GM19395 (cell line): ENCODE data around the gene ADGRE3.

Experiments
- ATAC-seq: cut with Tn5 transposase; IDR thresholded peaks from one replicate; pipeline ENCODE4 v1.9.1; 2021; ENCODE audit warnings: mild to moderate bottlenecking, moderate library complexity; ENCODE audit not compliant: unreplicated experiment

The ADGRE3 gene

GRCh38 chr19:14674764-14675163 is at the start of gene ADGRE3:
TSS of gene ADGRE3 (minus strand) at chr19:14674844. CDS start at chr19:14674770, 74 bp downstream.
- no peak for ATAC-seq

- ATAC-seq, result no peak
Observed at GRCh38 chr19:14722127-14722526, 47.5 kb upstream of the ADGRE3 start.

GRCh38 chr19:14719162-14719561 is 44.5 kb upstream of the ADGRE3 start:
- ATAC-seq, result no peak

GRCh38 chr19:14718522-14719116 is 44.0 kb upstream of the ADGRE3 start:
- ATAC-seq, result no peak

- no peak for ATAC-seq
Observed at GRCh38 chr19:14715841-14716240, 41.2 kb upstream of the ADGRE3 start.

GRCh38 chr19:14704450-14704849 is 29.8 kb upstream of the ADGRE3 start:
- ATAC-seq, result no peak

- no peak for ATAC-seq
Observed at GRCh38 chr19:14703833-14704232, 29.2 kb upstream of the ADGRE3 start.

- ATAC-seq, result no peak
Observed at GRCh38 chr19:14700711-14701375, 26.2 kb upstream of the ADGRE3 start.

GRCh38 chr19:14699641-14700040 is 25.0 kb upstream of the ADGRE3 start:
- no peak for ATAC-seq

GRCh38 chr19:14695471-14695870 is 20.8 kb upstream of the ADGRE3 start:
- no peak for ATAC-seq

GRCh38 chr19:14694641-14695266 is 20.1 kb upstream of the ADGRE3 start:
- ATAC-seq, result no peak

- peak; percentile 81 for ATAC-seq
Observed at GRCh38 chr19:14689598-14690503, 15.2 kb upstream of the ADGRE3 start, which contains the start of gene ZNF333. TSS of gene ZNF333 (plus strand) at chr19:14690048. CDS start at chr19:14693492, 3,444 bp downstream.

GRCh38 chr19:14686411-14686810 is 11.8 kb upstream of the ADGRE3 start:
- ATAC-seq, result no peak

- ATAC-seq, result no peak
Observed at GRCh38 chr19:14683439-14683838, 8.8 kb upstream of the ADGRE3 start.

GRCh38 chr19:14682084-14682483 is 7.4 kb upstream of the ADGRE3 start:
- no peak for ATAC-seq

- no peak for ATAC-seq
Observed at GRCh38 chr19:14678199-14678598, 3.6 kb upstream of the ADGRE3 start.

GRCh38 chr19:14677464-14677863 is 2.8 kb upstream of the ADGRE3 start:
- no peak for ATAC-seq

- no peak for ATAC-seq
Observed at GRCh38 chr19:14676762-14677161, 2.1 kb upstream of the ADGRE3 start.

- no peak for ATAC-seq
Observed at GRCh38 chr19:14673088-14673487, 1.6 kb downstream of the ADGRE3 start.

GRCh38 chr19:14672188-14672872 is 2.3 kb downstream of the ADGRE3 start:
- no peak for ATAC-seq

- no peak for ATAC-seq
Observed at GRCh38 chr19:14670408-14670807, 4.2 kb downstream of the ADGRE3 start.
